OCI-LY7 (cell line): ENCODE data around the gene TRIM4. TPM values are rescaled to one million over a fixed set of nuclear protein-coding genes. Genes with fewer than 3 reads are reported as not detected.

Experiments used
- BruUV-seq: library from RNA; stranded (reverse); fragments of 400-500 nt; replicated peaks from 2 replicates; lab custom pipeline; 2021; lab: Mats Ljungman, UMichigan
- CTCF ChIA-PET: fragments of 300-600 bp; sonication (Branson Sonifier 250); formaldehyde crosslinking; loops from one replicate; lab custom pipeline; 2022; ENCODE audit warnings: antibody characterized with exemption; ENCODE audit not compliant: unreplicated experiment; lab: Charles Lee
- POLR2A ChIA-PET: fragments of 300-600 bp; sonication (Branson Sonifier 250); formaldehyde crosslinking; loops from one replicate; lab custom pipeline; 2022; ENCODE audit warnings: antibody characterized with exemption; lab: Charles Lee
- DNase-seq: peaks from one replicate; pipeline ENCODE4 v3.0.0-alpha.2; 2015; ENCODE audit warnings: low spot score
- H2AFZ ChIP-seq: fragments of 200-600 bp; sonication (generic), shearing (Covaris generic); 2 replicates; pipeline ENCODE4 v1.6.1; 2014; ENCODE audit warnings: mild to moderate bottlenecking, antibody characterized with exemption, low read length, moderate library complexity
- H3K27ac ChIP-seq: fragments of 200-600 bp; sonication (generic); 2 replicates; pipeline ENCODE4 v1.5.1; 2014; ENCODE audit warnings: mixed run types, low read depth, mild to moderate bottlenecking, moderate library complexity, low read length, inconsistent platforms; ENCODE audit not compliant: poor library complexity, severe bottlenecking
- H3K36me3 ChIP-seq: fragments of 200-600 bp; sonication (generic); 2 replicates; pipeline ENCODE4 v1.6.1; 2014; ENCODE audit warnings: mild to moderate bottlenecking, antibody characterized with exemption, low read length, moderate library complexity, mixed read lengths; ENCODE audit not compliant: insufficient read depth
- H3K4me1 ChIP-seq: fragments of 200-600 bp; sonication (generic); 2 replicates; pipeline ENCODE4 v1.5.1; 2014; ENCODE audit warnings: mild to moderate bottlenecking, low read length; ENCODE audit not compliant: insufficient read depth, poor library complexity, severe bottlenecking
- H3K4me2 ChIP-seq: fragments of 200-600 bp; sonication (generic); 2 replicates; pipeline ENCODE4 v1.6.1; 2014; ENCODE audit warnings: mild to moderate bottlenecking, low read length
- H3K4me3 ChIP-seq: fragments of 200-600 bp; sonication (generic); 2 replicates; pipeline ENCODE4 v1.5.1; 2014; ENCODE audit warnings: mild to moderate bottlenecking, low read depth, low read length; ENCODE audit not compliant: poor library complexity, severe bottlenecking
- H3K79me2 ChIP-seq: fragments of 200-600 bp; sonication (generic); 2 replicates; pipeline ENCODE4 v1.6.1; 2016; ENCODE audit warnings: low read depth, mild to moderate bottlenecking, low read length, moderate library complexity, mixed read lengths; ENCODE audit not compliant: insufficient read depth
- H3K9me2 ChIP-seq: fragments of 200-600 bp; sonication (generic); 2 replicates; pipeline ENCODE4 v1.6.1; 2016; ENCODE audit warnings: mild to moderate bottlenecking, low read length, mixed read lengths; ENCODE audit not compliant: insufficient read depth
- H3K9me3 ChIP-seq: fragments of 200-600 bp; sonication (generic); 2 replicates; pipeline ENCODE4 v1.6.1; 2014; ENCODE audit warnings: mild to moderate bottlenecking, mixed run types, low read length, mixed read lengths
- H4K20me1 ChIP-seq: fragments of 200-600 bp; sonication (generic); 2 replicates; pipeline ENCODE4 v1.6.1; 2014; ENCODE audit warnings: mild to moderate bottlenecking, antibody characterized with exemption, low read length, moderate library complexity, mixed read lengths; ENCODE audit not compliant: insufficient read depth
- EZH2phosphoT487 ChIP-seq: fragments of 200-600 bp; sonication (generic); IDR thresholded peaks from 2 replicates; pipeline ENCODE4 v1.6.1; 2018; ENCODE audit warnings: low read depth, borderline replicate concordance, mild to moderate bottlenecking, mixed run types, antibody characterized with exemption, low read length, moderate library complexity, mixed read lengths
- intact Hi-C: fragments of 100-400 bp; cut with micrococcal nuclease; formaldehyde crosslinking; loops from one replicate; pipeline ENCODE4 v1.10.0; 2022; ENCODE audit not compliant: unreplicated experiment
- total RNA-seq, 2 experiments: library from RNA; depleted of rRNA in 1 of 2; stranded (reverse); fragments of >200 nt in 1 of 2; shearing (Covaris generic) in 1 of 2; gene quantifications; 2 replicates each; pipeline ENCODE4 v1.2.3, GENCODE V29; 2014 to 2022
- TF ChIP-seq, protein P1 (sequence below): fragments of 200-600 bp; sonication (generic); conservative IDR thresholded peaks from 2 replicates; pipeline ENCODE4 v1.5.1; 2014; ENCODE audit warnings: mild to moderate bottlenecking, antibody characterized with exemption, low read length, moderate library complexity, mixed read lengths

Gene TRIM4
- total RNA-seq, 2 experiments from 2014 or later = 7.5 to 22.5 TPM

GRCh38 chr7:99898836-99899235 is 20.5 kb downstream of the TRIM4 start:
- H3K79me2 ChIP-seq = no peaks in the 10 kb centered on the region
- no peaks in the 10 kb centered on the region for H3K9me3 ChIP-seq
- ChIA-PET POLR2A (no interaction called here), CTCF (no interaction called here)
- TF ChIP-seq EZH2phosphoT487 = no peak
- TF ChIP-seq, protein P1, sequence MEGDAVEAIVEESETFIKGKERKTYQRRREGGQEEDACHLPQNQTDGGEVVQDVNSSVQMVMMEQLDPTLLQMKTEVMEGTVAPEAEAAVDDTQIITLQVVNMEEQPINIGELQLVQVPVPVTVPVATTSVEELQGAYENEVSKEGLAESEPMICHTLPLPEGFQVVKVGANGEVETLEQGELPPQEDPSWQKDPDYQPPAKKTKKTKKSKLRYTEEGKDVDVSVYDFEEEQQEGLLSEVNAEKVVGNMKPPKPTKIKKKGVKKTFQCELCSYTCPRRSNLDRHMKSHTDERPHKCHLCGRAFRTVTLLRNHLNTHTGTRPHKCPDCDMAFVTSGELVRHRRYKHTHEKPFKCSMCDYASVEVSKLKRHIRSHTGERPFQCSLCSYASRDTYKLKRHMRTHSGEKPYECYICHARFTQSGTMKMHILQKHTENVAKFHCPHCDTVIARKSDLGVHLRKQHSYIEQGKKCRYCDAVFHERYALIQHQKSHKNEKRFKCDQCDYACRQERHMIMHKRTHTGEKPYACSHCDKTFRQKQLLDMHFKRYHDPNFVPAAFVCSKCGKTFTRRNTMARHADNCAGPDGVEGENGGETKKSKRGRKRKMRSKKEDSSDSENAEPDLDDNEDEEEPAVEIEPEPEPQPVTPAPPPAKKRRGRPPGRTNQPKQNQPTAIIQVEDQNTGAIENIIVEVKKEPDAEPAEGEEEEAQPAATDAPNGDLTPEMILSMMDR = no peak
- no peak overlapping the region for H3K27ac ChIP-seq
- no peak overlapping the region for H3K4me2 ChIP-seq
- H4K20me1 ChIP-seq = no peaks in the 10 kb centered on the region
- DNase-seq = no peak
- no peak overlapping the region for H2AFZ ChIP-seq
- no peaks in the 10 kb centered on the region for H3K4me1 ChIP-seq
- BruUV-seq = no TSS peak
- intact Hi-C loops = no loop called here
- peaks cover 44% of the 10 kb centered on the region; the same call in 1 of the 2 replicates for H3K36me3 ChIP-seq
- H3K9me2 ChIP-seq = no peaks in the 10 kb centered on the region
- H3K4me3 ChIP-seq = no peak overlapping the region

DNA sequence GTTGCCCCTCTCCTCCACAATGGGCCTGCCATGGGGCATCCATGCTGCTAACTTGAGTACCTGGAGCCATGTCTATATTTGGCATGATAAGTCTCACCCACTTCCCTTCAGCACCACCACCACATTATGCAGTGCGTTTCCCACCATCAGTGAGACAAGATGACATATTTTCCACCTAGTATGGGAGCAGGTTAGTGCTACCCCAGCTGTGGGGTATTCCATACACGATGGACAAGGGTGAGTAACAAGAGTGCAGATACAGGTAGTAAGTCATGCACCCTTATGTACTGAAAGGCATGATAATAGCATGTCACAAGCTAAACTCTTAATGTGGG is 21.3 kb downstream of the TRIM4 start:
- Histone ChIP-seq H3K4me1 (no peaks in the 10 kb centered on the region), H3K36me3 (peaks cover 36% of the 10 kb centered on the region; the same call in 1 of the 2 replicates), H4K20me1 (no peaks in the 10 kb centered on the region), H3K9me2 (no peaks in the 10 kb centered on the region), H3K27ac (no peak overlapping the region), H3K79me2 (no peaks in the 10 kb centered on the region), H3K9me3 (no peaks in the 10 kb centered on the region), H3K4me3 (no peak overlapping the region), H2AFZ (no peak overlapping the region), H3K4me2 (no peak overlapping the region)
- intact Hi-C loops = no loop called here
- no TSS peak for BruUV-seq
- TF ChIP-seq, protein P1 = no peak
- CTCF ChIA-PET = no interaction called here
- no peak for DNase-seq
- POLR2A ChIA-PET = no interaction called here

- H3K4me2 ChIP-seq = no peak overlapping the region
- ChIA-PET POLR2A (interaction anchor here (1.3 kb wide), 1 partner anchor 21 kb away, joined by 4 read pairs; the partner anchor contains the start of gene TRIM4), CTCF (no interaction called here)
- H3K27ac ChIP-seq = no peak overlapping the region
- H3K9me3 ChIP-seq = no peaks in the 10 kb centered on the region
- H3K4me3 ChIP-seq = no peak overlapping the region
- DNase-seq = no peak
- BruUV-seq = no TSS peak
- TF ChIP-seq, protein P1 = no peak
- TF ChIP-seq EZH2phosphoT487 = no peak
- peaks cover 31% of the 10 kb centered on the region; the same call in 1 of the 2 replicates for H3K36me3 ChIP-seq
- no peaks in the 10 kb centered on the region for H3K79me2 ChIP-seq
- H4K20me1 ChIP-seq = no peaks in the 10 kb centered on the region
- no peaks in the 10 kb centered on the region for H3K4me1 ChIP-seq
- no peaks in the 10 kb centered on the region for H3K9me2 ChIP-seq
- intact Hi-C loops = no loop called here
- no peak overlapping the region for H2AFZ ChIP-seq
Observed at GRCh38 chr7:99897322-99898022, 21.9 kb downstream of the TRIM4 start.
